GM12878 (cell line): ENCODE data around the gene F7. TPM values are rescaled to one million over a fixed set of nuclear protein-coding genes. Genes with fewer than 3 reads are reported as not detected.

Source experiments
- ATAC-seq: fragments of 200-7000 bp; cut with Tn5 transposase; 3 replicates; pipeline ENCODE4 v1.9.1; 2020; ENCODE audit warnings: mild to moderate bottlenecking, moderate library complexity
- BruUV-seq: library from RNA; stranded (reverse); fragments of 400-500 nt; replicated peaks from 2 replicates; lab custom pipeline; 2021; lab: Mats Ljungman, UMichigan
- CTCF ChIA-PET: fragments of 300-600 bp; sonication (Branson Sonifier 250); formaldehyde crosslinking; extraction: SDS; loops from one replicate; lab custom pipeline; 2021; ENCODE audit warnings: inconsistent platforms; lab: Yijun Ruan, JAX
- POLR2A ChIA-PET: fragments of 350-600 bp; formaldehyde crosslinking; extraction: SDS; loops from one replicate; lab custom pipeline; 2021; ENCODE audit warnings: inconsistent platforms; lab: Charles Lee
- RAD21 ChIA-PET: fragments of 300-600 bp; sonication (Branson Sonifier 250); formaldehyde crosslinking; loops from one replicate; lab custom pipeline; 2023; ENCODE audit warnings: antibody characterized with exemption; ENCODE audit not compliant: unreplicated experiment; lab: Charles Lee
- SMC1A ChIA-PET: fragments of 300-600 bp; sonication (Branson Sonifier 250); formaldehyde crosslinking; loops from one replicate; lab custom pipeline; 2023; ENCODE audit not compliant: unreplicated experiment, uncharacterized antibody; lab: Charles Lee
- DNase-seq: peaks from one replicate; pipeline ENCODE4 v3.0.0-alpha.2; 2011; ENCODE audit warnings: low read depth, low spot score
- FAIRE-seq: peaks from 3 replicates; lab custom pipeline; 2011; peaks lifted over from hg19 to GRCh38; lab: Jason Lieb, UNC
- H2AFZ ChIP-seq: 2 replicates; pipeline ENCODE4 v1.6.0; 2011; ENCODE audit warnings: low read depth, low read length, control low read depth; ENCODE audit not compliant: control insufficient read depth
- H3K27ac ChIP-seq: 2 replicates; pipeline ENCODE4 v1.5.1; 2011; ENCODE audit warnings: control low read depth; ENCODE audit not compliant: control insufficient read depth, insufficient read depth
- H3K27me3 ChIP-seq, 2 experiments: replicated peaks in 1 of 2; 2 replicates each; pipeline versions ENCODE4 v1.6.0 to v1.6.1; 2011; ENCODE audit warnings: low read length in 1 of 2; ENCODE audit not compliant: control insufficient read depth in 2 of 2, insufficient read depth in 2 of 2
- H3K36me3 ChIP-seq, 2 experiments: 2 replicates each; pipeline ENCODE4 v1.5.1; 2011; ENCODE audit warnings: low read length in 1 of 2; ENCODE audit not compliant: control insufficient read depth in 2 of 2, insufficient read depth in 2 of 2
- H3K4me1 ChIP-seq: 2 replicates; pipeline ENCODE4 v1.6.1; 2011; ENCODE audit warnings: mild to moderate bottlenecking, low read length, moderate library complexity, mixed read lengths; ENCODE audit not compliant: control insufficient read depth, insufficient read depth
- H3K4me2 ChIP-seq: 2 replicates; pipeline ENCODE4 v1.6.0; 2011; ENCODE audit warnings: control low read depth; ENCODE audit not compliant: control insufficient read depth, insufficient read depth
- H3K4me3 ChIP-seq: fragments of 200-600 bp; sonication (generic); 2 replicates; pipeline ENCODE4 v1.5.1; 2016
- H3K79me2 ChIP-seq: 2 replicates; pipeline ENCODE4 v1.6.0; 2011; ENCODE audit warnings: low read length; ENCODE audit not compliant: control insufficient read depth, insufficient read depth
- H3K9ac ChIP-seq: 2 replicates; pipeline ENCODE4 v1.8.0; 2011; ENCODE audit warnings: low read length, control low read depth, mixed read lengths; ENCODE audit not compliant: control insufficient read depth, insufficient read depth
- H3K9me3 ChIP-seq: replicated peaks from 3 replicates; pipeline ENCODE4 v1.5.1; 2011; ENCODE audit warnings: mild to moderate bottlenecking, low read length; ENCODE audit not compliant: control insufficient read depth, insufficient read depth
- H4K20me1 ChIP-seq: 2 replicates; pipeline ENCODE4 v1.6.0; 2011; ENCODE audit not compliant: control insufficient read depth, insufficient read depth
- CREM ChIP-seq: IDR thresholded peaks from 2 replicates; pipeline ENCODE4 v1.6.1; 2014; ENCODE audit warnings: antibody characterized with exemption, low read depth
- IKZF2 ChIP-seq, 2 experiments: fragments of 450-650 bp; IDR thresholded peaks; 2 replicates each; pipeline ENCODE4 v1.6.1; 2017; ENCODE audit warnings: mild to moderate bottlenecking in 2 of 2, moderate library complexity in 2 of 2
- MEF2B ChIP-seq: fragments of 450-650 bp; IDR thresholded peaks from 2 replicates; pipeline ENCODE4 v1.6.1; 2018; ENCODE audit warnings: mild to moderate bottlenecking, moderate library complexity; ENCODE audit not compliant: partially characterized antibody, poor library complexity, severe bottlenecking
- MTA2 ChIP-seq: fragments of 450-650 bp; IDR thresholded peaks from 2 replicates; pipeline ENCODE4 v1.6.1; 2016; ENCODE audit warnings: low read depth, mild to moderate bottlenecking, moderate library complexity
- NRF1 ChIP-seq: conservative IDR thresholded peaks from 2 replicates; pipeline ENCODE4 v1.6.1; 2011; ENCODE audit warnings: mild to moderate bottlenecking, low read depth, low read length, improper control_type of control experiment
- POLR2A ChIP-seq: IDR thresholded peaks from 2 replicates; pipeline ENCODE4 v1.6.1; 2011; ENCODE audit warnings: low read depth, mild to moderate bottlenecking, low read length
- SREBF1 ChIP-seq: IDR thresholded peaks from 2 replicates; pipeline ENCODE4 v1.6.1; 2012; ENCODE audit warnings: mild to moderate bottlenecking, low read length
- TCF3 ChIP-seq: IDR thresholded peaks from 2 replicates; pipeline ENCODE4 v1.6.1; 2012; ENCODE audit warnings: low read depth, mild to moderate bottlenecking, low read length, borderline replicate concordance; ENCODE audit not compliant: insufficient read depth
- WRNIP1 ChIP-seq: IDR thresholded peaks from 2 replicates; pipeline ENCODE4 v1.6.1; 2011; ENCODE audit warnings: low read depth, low read length, improper control_type of control experiment, borderline replicate concordance
- ZNF622 ChIP-seq: fragments of 450-650 bp; IDR thresholded peaks from 2 replicates; pipeline ENCODE4 v1.6.1; 2017; ENCODE audit warnings: mild to moderate bottlenecking, inconsistent platforms
- WGBS: methylation state at CpG from one replicate; pipeline ENCODE4 v1.1.6; 2016; ENCODE audit warnings: low lambda C conversion rate; ENCODE audit not compliant: insufficient replicate concordance, insufficient coverage; ENCODE audit errors: missing lambda C conversion rate; 5-methylcytosine and 5-hydroxymethylcytosine counted together
- in situ Hi-C: fragments of 300-500 bp; cut with MboI; formaldehyde crosslinking; loops from 9 replicates; pipeline ENCODE4 v1.14.3; 2018; ENCODE audit warnings: mixed read lengths
- intact Hi-C: fragments of 100-400 bp; cut with micrococcal nuclease; formaldehyde crosslinking; loops from one replicate; pipeline ENCODE4 v1.14.2; 2022; ENCODE audit not compliant: unreplicated experiment
- polyA plus RNA-seq, 11 experiments: library from polyadenylated mRNA; depleted of rRNA in 4 of 11; unstranded in 6 of 11; stranded (reverse) in 5 of 11; fragments of >200 nt; fragmentation: Nextera tagmentation in 4 of 11; fragmentation: Illumina TruSeq in 1 of 11; extraction: Ambion mirVana in 4 of 11; extraction: Trizol in 1 of 11; gene quantifications; 1 replicate in 1 of 11; 2 replicates in 10 of 11; pipeline versions ENCODE4 v1.2.1 to v1.2.3, GENCODE V29; 2011 to 2016; ENCODE audit warnings: inconsistent platforms in 2 of 11, missing spikeins in 2 of 11, low read depth in 1 of 11
- total RNA-seq, 4 experiments: library from RNA; depleted of rRNA in 3 of 4; stranded (reverse); fragments of >200 nt in 3 of 4; fragmentation: Illumina TruSeq in 1 of 4; extraction: Trizol in 1 of 4; gene quantifications; 2 replicates each; pipeline versions ENCODE4 v1.2.1 to v1.2.3, GENCODE V29; 2013 to 2021
- TF ChIP-seq, protein P1 (sequence below): IDR thresholded peaks from 2 replicates; pipeline ENCODE4 v1.6.1; 2012; ENCODE audit warnings: improper control_type of control experiment, low read depth, low read length; ENCODE audit not compliant: insufficient replicate concordance
- TF ChIP-seq, protein P2 (sequence below): IDR thresholded peaks from 2 replicates; pipeline ENCODE4 v1.6.1; 2012; ENCODE audit warnings: low read depth, low read length, improper control_type of control experiment
- TF ChIP-seq, protein P3 (sequence below): fragments of 450-650 bp; IDR thresholded peaks from 2 replicates; pipeline ENCODE4 v1.6.1; 2014; ENCODE audit warnings: mild to moderate bottlenecking
- TF ChIP-seq, protein P4 (sequence below): fragments of 450-650 bp; IDR thresholded peaks from 2 replicates; pipeline ENCODE4 v1.6.1; 2017; ENCODE audit warnings: borderline replicate concordance

F7 gene
- total and polyA plus RNA-seq, 10 of the 15 experiments (the other 5 are each of a cell fraction or from before 2014, with no cell fraction given): not detected

DNA sequence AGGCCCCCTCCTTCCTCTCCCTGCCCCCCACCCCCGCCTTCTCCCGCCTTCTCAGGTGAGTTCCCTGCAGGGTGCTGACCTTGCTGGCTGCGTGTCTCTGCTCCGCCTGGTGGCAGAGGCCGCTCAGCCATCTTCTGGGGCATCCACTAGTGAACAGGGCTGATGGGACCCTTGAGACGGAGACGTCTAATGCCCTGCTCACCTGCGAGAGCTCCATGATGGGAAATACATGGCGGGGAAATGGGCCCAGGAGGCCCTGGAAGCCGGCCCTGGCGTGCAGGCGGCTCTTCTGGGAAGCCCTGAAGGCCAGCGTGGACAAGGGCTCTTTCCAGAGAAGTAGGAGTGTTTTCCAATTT, 15.2 kb upstream of the F7 start (continued):
- TF ChIP-seq, protein P1, sequence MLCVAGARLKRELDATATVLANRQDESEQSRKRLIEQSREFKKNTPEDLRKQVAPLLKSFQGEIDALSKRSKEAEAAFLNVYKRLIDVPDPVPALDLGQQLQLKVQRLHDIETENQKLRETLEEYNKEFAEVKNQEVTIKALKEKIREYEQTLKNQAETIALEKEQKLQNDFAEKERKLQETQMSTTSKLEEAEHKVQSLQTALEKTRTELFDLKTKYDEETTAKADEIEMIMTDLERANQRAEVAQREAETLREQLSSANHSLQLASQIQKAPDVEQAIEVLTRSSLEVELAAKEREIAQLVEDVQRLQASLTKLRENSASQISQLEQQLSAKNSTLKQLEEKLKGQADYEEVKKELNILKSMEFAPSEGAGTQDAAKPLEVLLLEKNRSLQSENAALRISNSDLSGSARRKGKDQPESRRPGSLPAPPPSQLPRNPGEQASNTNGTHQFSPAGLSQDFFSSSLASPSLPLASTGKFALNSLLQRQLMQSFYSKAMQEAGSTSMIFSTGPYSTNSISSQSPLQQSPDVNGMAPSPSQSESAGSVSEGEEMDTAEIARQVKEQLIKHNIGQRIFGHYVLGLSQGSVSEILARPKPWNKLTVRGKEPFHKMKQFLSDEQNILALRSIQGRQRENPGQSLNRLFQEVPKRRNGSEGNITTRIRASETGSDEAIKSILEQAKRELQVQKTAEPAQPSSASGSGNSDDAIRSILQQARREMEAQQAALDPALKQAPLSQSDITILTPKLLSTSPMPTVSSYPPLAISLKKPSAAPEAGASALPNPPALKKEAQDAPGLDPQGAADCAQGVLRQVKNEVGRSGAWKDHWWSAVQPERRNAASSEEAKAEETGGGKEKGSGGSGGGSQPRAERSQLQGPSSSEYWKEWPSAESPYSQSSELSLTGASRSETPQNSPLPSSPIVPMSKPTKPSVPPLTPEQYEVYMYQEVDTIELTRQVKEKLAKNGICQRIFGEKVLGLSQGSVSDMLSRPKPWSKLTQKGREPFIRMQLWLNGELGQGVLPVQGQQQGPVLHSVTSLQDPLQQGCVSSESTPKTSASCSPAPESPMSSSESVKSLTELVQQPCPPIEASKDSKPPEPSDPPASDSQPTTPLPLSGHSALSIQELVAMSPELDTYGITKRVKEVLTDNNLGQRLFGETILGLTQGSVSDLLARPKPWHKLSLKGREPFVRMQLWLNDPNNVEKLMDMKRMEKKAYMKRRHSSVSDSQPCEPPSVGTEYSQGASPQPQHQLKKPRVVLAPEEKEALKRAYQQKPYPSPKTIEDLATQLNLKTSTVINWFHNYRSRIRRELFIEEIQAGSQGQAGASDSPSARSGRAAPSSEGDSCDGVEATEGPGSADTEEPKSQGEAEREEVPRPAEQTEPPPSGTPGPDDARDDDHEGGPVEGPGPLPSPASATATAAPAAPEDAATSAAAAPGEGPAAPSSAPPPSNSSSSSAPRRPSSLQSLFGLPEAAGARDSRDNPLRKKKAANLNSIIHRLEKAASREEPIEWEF: no peak

DNA sequence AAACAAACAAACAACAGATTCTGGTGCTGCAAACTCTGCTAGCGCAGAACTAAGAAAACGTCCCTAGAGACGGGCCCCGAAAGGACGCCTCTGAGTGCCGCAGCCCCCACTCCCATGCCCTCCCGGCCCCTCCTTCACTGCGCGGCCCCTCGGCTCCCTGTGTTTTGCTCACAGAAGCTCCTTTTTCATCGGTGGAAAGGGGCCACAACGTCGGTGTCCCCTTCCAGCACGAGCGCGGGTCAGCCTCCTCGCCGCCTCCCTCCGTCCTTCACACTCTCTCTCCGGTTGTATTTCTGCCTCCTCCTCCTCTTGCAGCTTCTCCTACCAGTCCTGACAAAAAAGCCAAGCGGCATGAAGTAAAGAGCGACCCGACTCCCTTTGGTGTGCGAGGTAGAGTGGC, 14.8 kb upstream of the F7 start:
- Histone ChIP-seq H3K4me2 (no peak overlapping the region), H3K9ac (no peak overlapping the region), H3K36me3 (no peaks in the 10 kb centered on the region), H3K27ac (no peak overlapping the region), H3K79me2 (no peaks in the 10 kb centered on the region), H2AFZ (no peak overlapping the region), H3K4me3 (no peak overlapping the region), H3K27me3 (no peaks in the 10 kb centered on the region), H3K4me1 (no peaks in the 10 kb centered on the region), H4K20me1 (no peaks in the 10 kb centered on the region), H3K9me3 (no peaks in the 10 kb centered on the region)
- SMC1A ChIA-PET: no interaction called here
- intact Hi-C loops: no loop called here
- POLR2A ChIA-PET: no interaction called here
- CTCF ChIA-PET: no interaction called here
- in situ Hi-C loops: no loop called here
- FAIRE-seq (no peak), DNase-seq (no peak), ATAC-seq (no peak)
- RAD21 ChIA-PET: no interaction called here
- TF ChIP-seq CREM: no peak
- TF ChIP-seq, protein P2, sequence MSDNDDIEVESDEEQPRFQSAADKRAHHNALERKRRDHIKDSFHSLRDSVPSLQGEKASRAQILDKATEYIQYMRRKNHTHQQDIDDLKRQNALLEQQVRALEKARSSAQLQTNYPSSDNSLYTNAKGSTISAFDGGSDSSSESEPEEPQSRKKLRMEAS: no peak
- no peak for TF ChIP-seq SREBF1
- TF ChIP-seq, protein P3, sequence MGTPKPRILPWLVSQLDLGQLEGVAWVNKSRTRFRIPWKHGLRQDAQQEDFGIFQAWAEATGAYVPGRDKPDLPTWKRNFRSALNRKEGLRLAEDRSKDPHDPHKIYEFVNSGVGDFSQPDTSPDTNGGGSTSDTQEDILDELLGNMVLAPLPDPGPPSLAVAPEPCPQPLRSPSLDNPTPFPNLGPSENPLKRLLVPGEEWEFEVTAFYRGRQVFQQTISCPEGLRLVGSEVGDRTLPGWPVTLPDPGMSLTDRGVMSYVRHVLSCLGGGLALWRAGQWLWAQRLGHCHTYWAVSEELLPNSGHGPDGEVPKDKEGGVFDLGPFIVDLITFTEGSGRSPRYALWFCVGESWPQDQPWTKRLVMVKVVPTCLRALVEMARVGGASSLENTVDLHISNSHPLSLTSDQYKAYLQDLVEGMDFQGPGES: no peak
- TF ChIP-seq ZNF622: no peak
- no peak for TF ChIP-seq IKZF2 (IDR thresholded peaks at IDR 0.05)
- TF ChIP-seq NRF1: no peak
- TF ChIP-seq POLR2A: no peak
- TF ChIP-seq TCF3: no peak
- TF ChIP-seq WRNIP1: no peak
- no peak for TF ChIP-seq MEF2B
- TF ChIP-seq MTA2: no peak
- TF ChIP-seq, protein P4, sequence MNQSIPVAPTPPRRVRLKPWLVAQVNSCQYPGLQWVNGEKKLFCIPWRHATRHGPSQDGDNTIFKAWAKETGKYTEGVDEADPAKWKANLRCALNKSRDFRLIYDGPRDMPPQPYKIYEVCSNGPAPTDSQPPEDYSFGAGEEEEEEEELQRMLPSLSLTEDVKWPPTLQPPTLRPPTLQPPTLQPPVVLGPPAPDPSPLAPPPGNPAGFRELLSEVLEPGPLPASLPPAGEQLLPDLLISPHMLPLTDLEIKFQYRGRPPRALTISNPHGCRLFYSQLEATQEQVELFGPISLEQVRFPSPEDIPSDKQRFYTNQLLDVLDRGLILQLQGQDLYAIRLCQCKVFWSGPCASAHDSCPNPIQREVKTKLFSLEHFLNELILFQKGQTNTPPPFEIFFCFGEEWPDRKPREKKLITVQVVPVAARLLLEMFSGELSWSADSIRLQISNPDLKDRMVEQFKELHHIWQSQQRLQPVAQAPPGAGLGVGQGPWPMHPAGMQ: no peak
- 70% methylated on average over 23 of the region's 24 CpGs for WGBS
- no TSS peak for BruUV-seq
